CD4-positive, alpha-beta T cell treated with Interleukin-17A for 1 hour (primary cell): ENCODE data around the gene PTPRU.
A peak's percentile ranks its signal among the peaks of the same experiment; 100 is the strongest.
"Not testable (repeated sequence)": the region's sequence is repeated elsewhere in the genome, so short reads cannot be mapped to it uniquely, and the experiment has no call there.

Experiments
- DNase-seq: peaks from one replicate; pipeline ENCODE4 v3.0.0-alpha.2; 2020

Gene PTPRU

GRCh38 chr1:29235955-29236711 is at the start of gene PTPRU:
PTPRU (plus strand) TSS chr1:29236522; CDS start chr1:29236645, 123 bp downstream.
- peak; percentile 78 for DNase-seq

GRCh38 chr1:29186707-29187106 is 49.6 kb upstream of the PTPRU start:
- DNase-seq, result no peak

- DNase-seq, result no peak
These were observed 45.6 kb upstream of the PTPRU start for GRCh38 chr1:29190718-29191117.

GRCh38 chr1:29193879-29194455 is 42.4 kb upstream of the PTPRU start:
- no peak for DNase-seq

- DNase-seq, result no peak
These were observed 40.4 kb upstream of the PTPRU start for GRCh38 chr1:29195881-29196291.

- no peak for DNase-seq
These were observed 39.3 kb upstream of the PTPRU start for GRCh38 chr1:29196863-29197589.

- DNase-seq, result peak; percentile 56
These were observed 38.8 kb upstream of the PTPRU start for GRCh38 chr1:29197590-29197924.

GRCh38 chr1:29197993-29198392 is 38.3 kb upstream of the PTPRU start:
- DNase-seq, result no peak

- no peak for DNase-seq
These were observed 35.3 kb upstream of the PTPRU start for GRCh38 chr1:29200906-29201594.

- DNase-seq, result no peak
These were observed 34.7 kb upstream of the PTPRU start for GRCh38 chr1:29201595-29202051.

- DNase-seq, result no peak
These were observed 34.3 kb upstream of the PTPRU start for GRCh38 chr1:29202053-29202452.

GRCh38 chr1:29202584-29203340 is 33.6 kb upstream of the PTPRU start:
- peak; percentile 87 for DNase-seq

GRCh38 chr1:29208442-29208841 is 27.9 kb upstream of the PTPRU start:
- DNase-seq, result no peak

GRCh38 chr1:29209173-29209572 is 27.1 kb upstream of the PTPRU start:
- no peak for DNase-seq

GRCh38 chr1:29210278-29211085 is 25.8 kb upstream of the PTPRU start:
- DNase-seq, result no peak

- no peak for DNase-seq
These were observed 25.0 kb upstream of the PTPRU start for GRCh38 chr1:29211086-29212030.

- DNase-seq, result no peak
These were observed 23.3 kb upstream of the PTPRU start for GRCh38 chr1:29213055-29213454.

GRCh38 chr1:29217633-29218032 is 18.7 kb upstream of the PTPRU start:
- DNase-seq, result no peak

- no peak for DNase-seq
These were observed 18.1 kb upstream of the PTPRU start for GRCh38 chr1:29218223-29218622.

- DNase-seq, result no peak
These were observed 15.0 kb upstream of the PTPRU start for GRCh38 chr1:29221296-29221695.

- DNase-seq, result not testable (repeated sequence)
These were observed 14.1 kb upstream of the PTPRU start for GRCh38 chr1:29222260-29222659.
